Natural killer cell (primary cell): ENCODE measurements around the gene OR2J1. TPM values are rescaled to one million over a fixed set of nuclear protein-coding genes. Genes with fewer than 3 reads are reported as not detected.
A peak's percentile ranks its signal among the peaks of the same experiment; 100 is the strongest.

Source experiments
- ATAC-seq, 3 donors: fragments of 150-1000 bp in 2 of 3; fragments of 200-7000 bp in 1 of 3; cut with Tn5 transposase; 1 replicate in 1 of 3; 2 replicates in 2 of 3; pipeline ENCODE4 v1.10.0; 2021; ENCODE audit warnings: mild to moderate bottlenecking in 2 of 3, moderate library complexity in 2 of 3
- DNase-seq, 2 donors: peaks; one replicate each; pipeline versions ENCODE4 v3.0.0 to v3.0.0-alpha.2; 2013 to 2021; ENCODE audit warnings: mixed read lengths in 1 of 2
- H3K27ac ChIP-seq: one replicate; pipeline ENCODE4 v1.5.1; 2013; ENCODE audit warnings: mild to moderate bottlenecking, low read length
- H3K27me3 ChIP-seq: one replicate; pipeline ENCODE4 v1.6.1; 2013; ENCODE audit warnings: low read length; ENCODE audit not compliant: control insufficient read depth, insufficient read depth
- H3K36me3 ChIP-seq: one replicate; pipeline ENCODE4 v1.6.1; 2013; ENCODE audit warnings: low read length; ENCODE audit not compliant: control insufficient read depth, insufficient read depth
- H3K4me1 ChIP-seq: one replicate; pipeline ENCODE4 v1.6.1; 2013; ENCODE audit warnings: low read length; ENCODE audit not compliant: control insufficient read depth, insufficient read depth
- H3K4me3 ChIP-seq: one replicate; pipeline ENCODE4 v1.5.1; 2013; ENCODE audit warnings: low read length
- H3K9me3 ChIP-seq: one replicate; pipeline ENCODE4 v1.6.1; 2013; ENCODE audit warnings: low read length; ENCODE audit not compliant: control insufficient read depth, insufficient read depth
- H3K27ac Mint-ChIP-seq, 2 donors: one replicate each; pipeline ENCODE4 v1.8.0; 2022; ENCODE audit warnings: mild to moderate bottlenecking in 2 of 2, mixed read lengths in 2 of 2, moderate library complexity in 1 of 2
- H3K27me3 Mint-ChIP-seq, 2 donors: one replicate each; pipeline ENCODE4 v1.8.0; 2022; ENCODE audit warnings: low read depth in 2 of 2, mixed read lengths in 2 of 2
- H3K36me3 Mint-ChIP-seq: one replicate; pipeline ENCODE4 v1.8.0; 2022; ENCODE audit warnings: mixed read lengths
- H3K4me1 Mint-ChIP-seq, 2 donors: one replicate each; pipeline ENCODE4 v1.8.0; 2022; ENCODE audit warnings: mixed read lengths in 2 of 2
- H3K4me3 Mint-ChIP-seq: one replicate; pipeline ENCODE4 v1.8.0; 2022; ENCODE audit warnings: mild to moderate bottlenecking, moderate library complexity, mixed read lengths
- H3K9me3 Mint-ChIP-seq, 2 donors: one replicate each; pipeline ENCODE4 v1.8.0; 2022; ENCODE audit warnings: mixed read lengths in 2 of 2
- CTCF ChIP-seq: fragments of 200-600 bp; IDR thresholded peaks from one replicate; pipeline ENCODE4 v1.8.0; 2022; ENCODE audit warnings: antibody characterized with exemption
- WGBS: methylation state at CpG from one replicate; pipeline ENCODE4 v1.1.7; 2013; ENCODE audit warnings: missing lambda C conversion rate; ENCODE audit not compliant: insufficient coverage; 5-methylcytosine and 5-hydroxymethylcytosine counted together
- intact Hi-C: fragments of 100-400 bp; cut with micrococcal nuclease; formaldehyde crosslinking; loops from one replicate; pipeline ENCODE4 v1.14.2; 2022
- total RNA-seq, 4 donors: library from RNA; stranded (reverse); fragments of 120-200 nt in 1 of 4; gene quantifications; one replicate each; pipeline versions ENCODE4 v1.2.3 to v1.2.4, GENCODE V29; 2013 to 2022

Gene OR2J1
- total RNA-seq = not detected
- total RNA-seq (2013) = not detected

GRCh38 chr6:29099190-29099589, at the start of gene OR2J1:
OR2J1 (plus strand) TSS chr6:29099490; CDS start chr6:29100943, 1,453 bp downstream.
- ATAC-seq (no peak), DNase-seq (no peak)
- no peaks in the 10 kb centered on the region for H3K36me3 ChIP-seq
- H3K4me1 ChIP-seq = no peaks in the 10 kb centered on the region
- no peak for TF ChIP-seq CTCF
- intact Hi-C loops = no loop called here
- peaks cover 14 to 21% of the 10 kb centered on the region in 2 donors for H3K27me3 Mint-ChIP-seq
- H3K4me3 Mint-ChIP-seq = no peak within 1 kb of the TSS
- no peaks in the 10 kb centered on the region for H3K36me3 Mint-ChIP-seq
- no peak within 1 kb of the TSS for H3K27ac Mint-ChIP-seq
- H3K9me3 Mint-ChIP-seq = no peaks in the 10 kb centered on the region
- no peak within 1 kb of the TSS for H3K27ac ChIP-seq
- no peaks in the 10 kb centered on the region for H3K27me3 ChIP-seq
- no peaks in the 10 kb centered on the region for H3K9me3 ChIP-seq
- WGBS = no CpG with 5 or more reads among the region's 3 CpGs
- no peak within 1 kb of the TSS for H3K4me3 ChIP-seq
- H3K4me1 Mint-ChIP-seq = no peaks in the 10 kb centered on the region

GRCh38 chr6:29051680-29052079, 47.6 kb upstream of the OR2J1 start:
- H3K4me3 Mint-ChIP-seq = no peak overlapping the region

GRCh38 chr6:29071831-29072723, 27.2 kb upstream of the OR2J1 start:
- no peaks in the 10 kb centered on the region for H3K36me3 Mint-ChIP-seq
- peaks cover 16 to 37% of the 10 kb centered on the region in 2 donors for H3K27me3 Mint-ChIP-seq
- TF ChIP-seq CTCF = no peak
- H3K9me3 ChIP-seq = no peaks in the 10 kb centered on the region
- H3K9me3 Mint-ChIP-seq = no peaks in the 10 kb centered on the region
- no peaks in the 10 kb centered on the region for H3K4me1 ChIP-seq
- H3K4me3 ChIP-seq = no peak overlapping the region
- DNase-seq (peak in 1 of 2 donors; percentile 12), ATAC-seq (peak in 2 of 3 donors; percentile 35 to 43)
- no peak overlapping the region for H3K27ac ChIP-seq
- intact Hi-C loops = no loop called here
- H3K36me3 ChIP-seq = no peaks in the 10 kb centered on the region
- 40% methylated on average over 9 of the region's 9 CpGs for WGBS
- H3K27ac Mint-ChIP-seq = no peak overlapping the region
- no peak overlapping the region for H3K4me3 Mint-ChIP-seq
- no peaks in the 10 kb centered on the region for H3K4me1 Mint-ChIP-seq
- H3K27me3 ChIP-seq = peaks cover 2% of the 10 kb centered on the region

More at GRCh38 chr6:29051680-29052079, 47.6 kb upstream of the OR2J1 start:
- Histone ChIP-seq H3K4me3 (no peak overlapping the region), H3K4me1 (no peaks in the 10 kb centered on the region), H3K36me3 (no peaks in the 10 kb centered on the region), H3K27me3 (peaks cover 6% of the 10 kb centered on the region), H3K27ac (no peak overlapping the region), H3K9me3 (no peaks in the 10 kb centered on the region)
- ATAC-seq = no peak
- intact Hi-C loops = no loop called here
- no peaks in the 10 kb centered on the region for H3K36me3 Mint-ChIP-seq
- peaks cover 25 to 46% of the 10 kb centered on the region in 2 donors for H3K27me3 Mint-ChIP-seq
- no peak for DNase-seq
- no peak for TF ChIP-seq CTCF
- peaks cover 0 to 3% of the 10 kb centered on the region in 2 donors for H3K9me3 Mint-ChIP-seq
- H3K4me1 Mint-ChIP-seq = no peaks in the 10 kb centered on the region
- 87% methylated on average over 3 of the region's 3 CpGs for WGBS
- no peak overlapping the region for H3K27ac Mint-ChIP-seq
